CD4-positive, alpha-beta T cell (primary cell): Measurements from ENCODE around the gene ACHE. TPM values are rescaled to one million over a fixed set of nuclear protein-coding genes. Genes with fewer than 3 reads are reported as not detected.

ENCODE experiments used
- ATAC-seq: fragments of 200-7000 bp; cut with Tn5 transposase; one replicate; pipeline ENCODE4 v1.10.0; 2022; ENCODE audit warnings: mild to moderate bottlenecking; ENCODE audit not compliant: poor library complexity
- CTCF ChIA-PET: fragments of 350-600 bp; sonication (Branson Sonifier 250); formaldehyde crosslinking; loops from one replicate; lab custom pipeline; 2021; ENCODE audit warnings: antibody characterized with exemption, inconsistent platforms; lab: Charles Lee
- POLR2A ChIA-PET: fragments of 350-600 bp; sonication (Branson Sonifier 250); formaldehyde crosslinking; loops from one replicate; lab custom pipeline; 2021; ENCODE audit warnings: antibody characterized with exemption, inconsistent platforms; lab: Charles Lee
- DNase-seq, 14 experiments: peaks; one replicate each; pipeline ENCODE4 v3.0.0-alpha.2; 2013 to 2020; ENCODE audit warnings: mixed read lengths in 2 of 14
- H3K27ac ChIP-seq, 2 donors: one replicate each; pipeline versions ENCODE4 v1.5.1 to v1.7.0; 2013; ENCODE audit warnings: low read length in 2 of 2, low read depth in 1 of 2, mild to moderate bottlenecking in 1 of 2
- H3K27me3 ChIP-seq, 2 experiments: 1 replicate in 1 of 2; 2 replicates in 1 of 2; pipeline versions ENCODE4 v1.6.1 to v1.7.0; 2013; ENCODE audit warnings: low read length in 2 of 2, control low read depth in 1 of 2, mild to moderate bottlenecking in 1 of 2, moderate library complexity in 1 of 2; ENCODE audit not compliant: insufficient read depth in 2 of 2, control insufficient read depth in 1 of 2
- H3K36me3 ChIP-seq: one replicate; pipeline ENCODE4 v1.6.1; 2013; ENCODE audit warnings: low read length, control low read depth; ENCODE audit not compliant: insufficient read depth
- H3K4me1 ChIP-seq: one replicate; pipeline ENCODE4 v1.6.1; 2013; ENCODE audit warnings: low read length, control low read depth; ENCODE audit not compliant: insufficient read depth
- H3K4me3 ChIP-seq: one replicate; pipeline ENCODE4 v1.5.1; 2013; ENCODE audit warnings: mild to moderate bottlenecking, low read length, moderate library complexity
- H3K9me3 ChIP-seq, 2 experiments: 1 replicate in 1 of 2; 2 replicates in 1 of 2; pipeline versions ENCODE4 v1.6.1 to v1.7.0; 2013; ENCODE audit warnings: low read length in 2 of 2, mild to moderate bottlenecking in 2 of 2, control low read depth in 1 of 2, moderate library complexity in 1 of 2; ENCODE audit not compliant: control insufficient read depth in 1 of 2, insufficient read depth in 1 of 2
- H3K27ac Mint-ChIP-seq: one replicate; pipeline ENCODE4 v1.8.0; 2020; ENCODE audit warnings: mixed read lengths
- H3K27me3 Mint-ChIP-seq: one replicate; pipeline ENCODE4 v1.8.0; 2021; ENCODE audit warnings: mixed read lengths
- H3K36me3 Mint-ChIP-seq: one replicate; pipeline ENCODE4 v1.8.0; 2021; ENCODE audit warnings: low read depth, mixed read lengths
- H3K4me1 Mint-ChIP-seq: one replicate; pipeline ENCODE4 v1.8.0; 2021; ENCODE audit warnings: low read depth, mixed read lengths
- H3K4me3 Mint-ChIP-seq: one replicate; pipeline ENCODE4 v1.8.0; 2020; ENCODE audit warnings: mild to moderate bottlenecking, mixed read lengths
- H3K9me3 Mint-ChIP-seq: one replicate; pipeline ENCODE4 v1.8.0; 2020; ENCODE audit warnings: mixed read lengths
- CTCF ChIP-seq: fragments of 200-600 bp; IDR thresholded peaks from one replicate; pipeline ENCODE4 v1.8.0; 2022; ENCODE audit warnings: antibody characterized with exemption, mild to moderate bottlenecking
- intact Hi-C, 2 experiments: fragments of 100-400 bp; cut with DNase I in 1 of 2; cut with micrococcal nuclease in 1 of 2; formaldehyde crosslinking; loops; one replicate each; pipeline versions ENCODE4 v1.15.1 to v1.9.0; 2023 to 2025; cut with DNase I, micrococcal nuclease
- total RNA-seq, 174 experiments: library from RNA in 2 of 174; stranded (reverse) in 2 of 174; gene quantifications; one replicate each; pipeline ENCODE4 v1.2.3 and lab custom pipeline; 2021 to 2026

ACHE gene
- total RNA-seq, 2 experiments from 2014 or later = 0.14 to 0.22 TPM

DNA sequence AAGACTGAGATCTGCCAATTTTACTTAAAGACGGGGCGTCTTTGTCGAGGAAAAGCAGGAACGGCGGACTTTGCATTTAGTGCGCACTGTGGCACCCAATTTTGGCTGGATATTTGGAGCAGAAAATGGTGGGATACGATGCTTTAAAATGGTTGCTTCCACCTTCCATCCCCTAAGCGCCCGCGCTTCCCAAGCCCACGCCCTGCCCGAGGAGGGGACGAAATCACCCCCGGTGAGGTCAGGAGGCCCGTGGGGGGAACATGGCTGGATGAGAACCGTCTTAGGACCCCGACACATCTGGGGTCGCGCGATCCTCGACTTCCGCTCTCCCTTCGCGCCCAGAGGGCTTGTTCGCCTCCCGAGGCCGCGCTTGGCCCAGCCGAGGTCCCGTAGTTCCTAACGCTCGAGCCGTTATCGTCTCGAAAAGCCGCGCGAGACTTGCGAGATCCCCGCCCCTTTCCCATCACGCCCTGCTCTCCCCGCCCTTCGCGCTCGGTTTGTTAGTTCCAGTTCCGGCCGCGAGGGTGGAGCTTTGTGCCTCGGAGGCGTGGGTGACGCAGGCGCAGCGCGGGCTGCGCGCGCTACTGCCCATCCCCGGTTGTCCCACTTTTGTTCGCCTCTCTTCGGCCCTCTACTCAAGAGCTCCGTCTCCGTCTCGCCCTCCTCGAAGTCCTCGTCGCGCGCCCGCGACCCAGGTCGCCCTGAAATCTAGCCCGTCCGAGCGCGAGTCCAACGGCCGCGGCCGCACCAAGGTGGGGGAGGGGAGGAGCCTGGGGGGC is 20.9 kb downstream of the ACHE start, which contains the start of gene SRRT:
Gene SRRT, plus strand, starts transcription at position 527 of the 779 bp plus-strand sequence. CDS start 488 bp downstream, outside the sequence.
- Mint-ChIP-seq H3K9me3 (no peaks in the 10 kb centered on the region), H3K36me3 (peaks cover 56% of the 10 kb centered on the region), H3K4me1 (peaks cover 49% of the 10 kb centered on the region), H3K27me3 (no peaks in the 10 kb centered on the region), H3K27ac (peak within 1 kb of the TSS; percentile 96), H3K4me3 (peak within 1 kb of the TSS; percentile 100)
- peaks cover 48% of the 10 kb centered on the region for H3K4me1 ChIP-seq
- no peaks in the 10 kb centered on the region for H3K9me3 ChIP-seq
- peak within 1 kb of the TSS; percentile 96 for H3K4me3 ChIP-seq
- ChIA-PET CTCF (interaction anchor here (0.7 to 2.4 kb wide), 4 partner anchors 15 to 369 kb away, joined by 3 to 13 read pairs (median 4); partner anchors contain the start of genes SLC12A9 and UFSP1), POLR2A (interaction anchor here (0.6 to 4.2 kb wide), 24 partner anchors 8 to 1995 kb away, joined by 3 to 206 read pairs (median 4); partner anchors contain the start of genes ACHE, FBXO24, MOSPD3 and POP7)
- H3K36me3 ChIP-seq = peaks cover 18% of the 10 kb centered on the region
- TF ChIP-seq CTCF = no peak
- intact Hi-C loops = loop anchor here (1.0 to 5.0 kb wide), 4 partner anchors 13 to 368 kb away; partner anchors contain the start of genes SLC12A9 (in 1 of the 2) and UFSP1 (in 1 of the 2)
- DNase-seq (peak; percentile 98 to 99 (median 98)), ATAC-seq (peak; percentile 95)
- peak within 1 kb of the TSS; percentile 91 for H3K27ac ChIP-seq
- H3K27me3 ChIP-seq = no peaks in the 10 kb centered on the region

GRCh38 chr7:100874300-100874576 is 21.4 kb downstream of the ACHE start:
- H3K36me3 Mint-ChIP-seq = peaks cover 50% of the 10 kb centered on the region
- no peaks in the 10 kb centered on the region for H3K9me3 Mint-ChIP-seq
- peak overlapping the region; percentile 96 for H3K27ac Mint-ChIP-seq
- TF ChIP-seq CTCF = no peak
- H3K4me3 Mint-ChIP-seq = peak overlapping the region; percentile 100
- no peak for DNase-seq
- Histone ChIP-seq H3K4me1 (peaks cover 44% of the 10 kb centered on the region), H3K27me3 (no peaks in the 10 kb centered on the region), H3K9me3 (no peaks in the 10 kb centered on the region), H3K27ac (peak overlapping the region; percentile 91), H3K4me3 (peak overlapping the region; percentile 96), H3K36me3 (peaks cover 15% of the 10 kb centered on the region)
- peak; percentile 1 for ATAC-seq
- peaks cover 44% of the 10 kb centered on the region for H3K4me1 Mint-ChIP-seq
- no peaks in the 10 kb centered on the region for H3K27me3 Mint-ChIP-seq
- POLR2A ChIA-PET = interaction anchor here (0.9 to 2.9 kb wide), 7 partner anchors 9 to 446 kb away, joined by 3 to 47 read pairs (median 4); partner anchors contain the start of genes ACHE, SLC12A9, UFSP1 and ZCWPW1
- CTCF ChIA-PET = interaction anchor here (1.3 kb wide), 1 partner anchor 370 kb away, joined by 4 read pairs; no protein-coding TSS in a partner anchor
- intact Hi-C loops = loop anchor here (1.0 to 2.0 kb wide), 2 partner anchors 15 to 22 kb away; partner anchors contain the start of genes SLC12A9 (in 1 of the 2) and UFSP1 (in 1 of the 2)

- ATAC-seq (no peak), DNase-seq (peak in 1 of 14 experiments; percentile 22)
- peak overlapping the region; percentile 100 for H3K4me3 Mint-ChIP-seq
- intact Hi-C loops = loop anchor here (1.0 to 2.0 kb wide), 2 partner anchors 15 to 21 kb away; partner anchors contain the start of genes SLC12A9 (in 1 of the 2) and UFSP1 (in 1 of the 2)
- no peaks in the 10 kb centered on the region for H3K9me3 Mint-ChIP-seq
- peak overlapping the region; percentile 96 for H3K27ac Mint-ChIP-seq
- ChIA-PET POLR2A (interaction anchor here (0.9 to 2.9 kb wide), 6 partner anchors 8 to 445 kb away, joined by 3 to 47 read pairs (median 7); partner anchors contain the start of genes ACHE, SLC12A9, UFSP1 and ZCWPW1), CTCF (interaction anchor here (1.3 kb wide), 1 partner anchor 370 kb away, joined by 4 read pairs; no protein-coding TSS in a partner anchor)
- H3K4me3 ChIP-seq = peak overlapping the region; percentile 96
- no peak for TF ChIP-seq CTCF
- H3K4me1 Mint-ChIP-seq = peaks cover 39% of the 10 kb centered on the region
- peak overlapping the region in 1 of 2 donors; percentile 91 for H3K27ac ChIP-seq
- H3K36me3 Mint-ChIP-seq = peaks cover 46% of the 10 kb centered on the region
- no peaks in the 10 kb centered on the region for H3K9me3 ChIP-seq
- no peaks in the 10 kb centered on the region for H3K27me3 Mint-ChIP-seq
- H3K36me3 ChIP-seq = peaks cover 14% of the 10 kb centered on the region
- H3K4me1 ChIP-seq = peaks cover 42% of the 10 kb centered on the region
- H3K27me3 ChIP-seq = no peaks in the 10 kb centered on the region
Measured at GRCh38 chr7:100873599-100874299, 21.9 kb downstream of the ACHE start.
